PFSK-1 (cell line): ENCODE data around the gene HOXB3.

Experiments used
- FOXP2 ChIP-seq: optimal IDR thresholded peaks from 2 replicates; pipeline ENCODE3; 2011; ENCODE audit warnings: borderline replicate concordance, control low read depth, inconsistent platforms; ENCODE audit not compliant: insufficient read depth; ENCODE audit errors: extremely low read length, extremely low read depth
- POLR2AphosphoS5 ChIP-seq: IDR thresholded peaks from 2 replicates; pipeline ENCODE4 v1.6.1; 2012; ENCODE audit warnings: low read depth, mild to moderate bottlenecking, control low read depth, low read length, moderate library complexity
- REST ChIP-seq, 2 experiments: IDR thresholded peaks; 2 replicates each; pipeline versions ENCODE4 v1.6.1 to v1.8.0; 2011 to 2012; ENCODE audit warnings: low read depth in 2 of 2, low read length in 2 of 2, control low read depth in 1 of 2, inconsistent platforms in 1 of 2, mild to moderate bottlenecking in 1 of 2, moderate library complexity in 1 of 2; ENCODE audit not compliant: insufficient read depth in 1 of 2
- SIN3A ChIP-seq: IDR thresholded peaks from 2 replicates; pipeline ENCODE4 v1.6.1; 2012; ENCODE audit warnings: mild to moderate bottlenecking, low read length, moderate library complexity, borderline replicate concordance; ENCODE audit not compliant: insufficient read depth
- TAF1 ChIP-seq: IDR thresholded peaks from 2 replicates; pipeline ENCODE4 v1.6.1; 2012; ENCODE audit warnings: low read length, control low read depth, borderline replicate concordance; ENCODE audit not compliant: insufficient read depth

- TF ChIP-seq REST (IDR thresholded peaks at IDR 0.05; ENCODE audit: insufficient read depth in 1 of 2, low read depth in 2 of 2, low read length in 2 of 2) (no peak), POLR2AphosphoS5 (no peak), TAF1 (no peak), SIN3A (no peak), FOXP2 (no peak)
Measured at GRCh38 chr17:48595278-48595999, 5.4 kb upstream of the HOXB3 start.
